Hippocampal formation (tissue), 2 donors: Measurements from ENCODE around the gene PAPPA2.
A peak's percentile ranks its signal among the peaks of the same experiment; 100 is the strongest.
"Not testable (repeated sequence)": the region's sequence is repeated elsewhere in the genome, so short reads cannot be mapped to it uniquely, and the experiment has no call there.

Experiments
- DNase-seq, 2 donors: peaks; one replicate each; lab custom pipeline; 2025; lab: John Stamatoyannopoulos, UW

PAPPA2 gene

GRCh38 chr1:176604461-176604860, 141.5 kb downstream of the PAPPA2 start:
- DNase-seq, result no peak

- DNase-seq, result no peak
These were observed 142.2 kb downstream of the PAPPA2 start for GRCh38 chr1:176605176-176605575.

GRCh38 chr1:176609556-176610408, 146.8 kb downstream of the PAPPA2 start:
- no peak for DNase-seq

- no peak for DNase-seq
These were observed 149.8 kb downstream of the PAPPA2 start for GRCh38 chr1:176612791-176613190.

GRCh38 chr1:176617881-176618280, 154.9 kb downstream of the PAPPA2 start:
- DNase-seq, result no peak

- no peak for DNase-seq
These were observed 156.3 kb downstream of the PAPPA2 start for GRCh38 chr1:176619261-176619660.

- DNase-seq, result no peak
These were observed 162.4 kb downstream of the PAPPA2 start for GRCh38 chr1:176625365-176625764.

- no peak for DNase-seq
These were observed 163.6 kb downstream of the PAPPA2 start for GRCh38 chr1:176626572-176627061.

GRCh38 chr1:176628775-176629174, 165.8 kb downstream of the PAPPA2 start:
- DNase-seq, result no peak

GRCh38 chr1:176634733-176635132, 171.8 kb downstream of the PAPPA2 start:
- not testable (repeated sequence) for DNase-seq

- no peak for DNase-seq
These were observed 175.9 kb downstream of the PAPPA2 start for GRCh38 chr1:176638713-176639526.

- no peak for DNase-seq
These were observed 180.6 kb downstream of the PAPPA2 start for GRCh38 chr1:176643536-176643935.

GRCh38 chr1:176648556-176648955, 185.6 kb downstream of the PAPPA2 start:
- DNase-seq, result no peak

GRCh38 chr1:176656257-176656995, 193.5 kb downstream of the PAPPA2 start:
- DNase-seq, result peak; percentile 1 to 10

GRCh38 chr1:176669782-176670181, 206.8 kb downstream of the PAPPA2 start:
- DNase-seq, result no peak

- DNase-seq, result no peak
These were observed 207.9 kb downstream of the PAPPA2 start for GRCh38 chr1:176670853-176671252.

- no peak for DNase-seq
These were observed 220.0 kb downstream of the PAPPA2 start for GRCh38 chr1:176682830-176683535.

- DNase-seq, result peak in 1 of 2 donors; percentile 51
These were observed 228.6 kb downstream of the PAPPA2 start for GRCh38 chr1:176691251-176692228.

- no peak for DNase-seq
These were observed 229.5 kb downstream of the PAPPA2 start for GRCh38 chr1:176692431-176692830.
